Osteocyte (in vitro differentiated cells): Measurements from ENCODE around the gene SRGAP1. TPM values are rescaled to one million over a fixed set of nuclear protein-coding genes. Genes with fewer than 3 reads are reported as not detected.

ENCODE experiments used
- DNase-seq: peaks from one replicate; pipeline ENCODE4 v3.0.0; 2021; ENCODE audit warnings: mixed read lengths; ENCODE audit not compliant: unreplicated experiment; ENCODE audit errors: extremely low spot score
- H3K27ac Mint-ChIP-seq: one replicate; pipeline ENCODE4 v1.8.0; 2021; ENCODE audit warnings: mild to moderate bottlenecking, mixed read lengths; ENCODE audit not compliant: unreplicated experiment
- H3K27me3 Mint-ChIP-seq: one replicate; pipeline ENCODE4 v1.8.0; 2021; ENCODE audit warnings: mixed read lengths; ENCODE audit not compliant: unreplicated experiment
- H3K36me3 Mint-ChIP-seq: one replicate; pipeline ENCODE4 v1.8.0; 2021; ENCODE audit warnings: mixed read lengths; ENCODE audit not compliant: unreplicated experiment
- H3K4me1 Mint-ChIP-seq: one replicate; pipeline ENCODE4 v1.8.0; 2021; ENCODE audit warnings: mixed read lengths; ENCODE audit not compliant: unreplicated experiment
- H3K4me3 Mint-ChIP-seq: one replicate; pipeline ENCODE4 v1.8.0; 2021; ENCODE audit warnings: mild to moderate bottlenecking, moderate library complexity, mixed read lengths; ENCODE audit not compliant: unreplicated experiment
- H3K9me3 Mint-ChIP-seq: one replicate; pipeline ENCODE4 v1.8.0; 2021; ENCODE audit warnings: mixed read lengths; ENCODE audit not compliant: unreplicated experiment
- CTCF ChIP-seq: fragments of 200-600 bp; sonication (generic); IDR thresholded peaks from 2 replicates; pipeline ENCODE4 v1.5.0; 2021; ENCODE audit warnings: antibody characterized with exemption, mild to moderate bottlenecking, moderate library complexity
- total RNA-seq: library from RNA; stranded (reverse); gene quantifications from 2 replicates; pipeline ENCODE4 v1.2.1, GENCODE V29; 2021

Gene SRGAP1
- total RNA-seq, 1 donor from 2014 or later, result 11.0 TPM

GRCh38 chr12:63906876-63907275 lies 62.4 kb downstream of the SRGAP1 start:
- no peak for TF ChIP-seq CTCF
- Mint-ChIP-seq H3K27ac (no peak overlapping the region), H3K4me3 (no peak overlapping the region), H3K27me3 (no peaks in the 10 kb centered on the region), H3K9me3 (peaks cover 7% of the 10 kb centered on the region), H3K4me1 (peaks cover 19% of the 10 kb centered on the region), H3K36me3 (peaks cover 4% of the 10 kb centered on the region)
- no peak for DNase-seq

DNA sequence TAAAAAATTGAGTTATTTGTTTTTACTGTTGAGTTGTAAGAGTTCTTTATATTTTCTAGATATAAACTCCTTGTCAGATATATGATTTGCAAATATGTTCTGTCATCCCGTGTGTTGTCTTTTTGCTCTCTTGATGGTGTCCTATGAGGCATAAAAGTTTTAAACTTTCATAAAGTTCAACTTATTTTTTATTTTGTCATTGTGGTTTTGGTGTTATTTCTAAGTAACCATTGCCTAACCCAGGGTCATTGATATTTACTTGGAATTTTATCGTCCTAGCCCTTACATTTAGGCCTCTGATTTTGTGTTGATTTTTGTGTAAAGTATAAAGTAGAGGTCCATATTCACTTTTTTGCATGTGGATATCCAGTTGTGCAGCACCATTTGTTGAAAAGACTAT lies 63.1 kb downstream of the SRGAP1 start:
- TF ChIP-seq CTCF, result no peak

GRCh38 chr12:63909746-63910145 lies 65.2 kb downstream of the SRGAP1 start:
- Mint-ChIP-seq H3K4me3 (no peak overlapping the region), H3K27ac (no peak overlapping the region), H3K36me3 (peaks cover 4% of the 10 kb centered on the region), H3K27me3 (no peaks in the 10 kb centered on the region), H3K4me1 (peaks cover 19% of the 10 kb centered on the region), H3K9me3 (peaks cover 7% of the 10 kb centered on the region)
- TF ChIP-seq CTCF, result no peak
- no peak for DNase-seq

More for the DNA sequence above, 63.1 kb downstream of the SRGAP1 start:
- no peak for DNase-seq
- Mint-ChIP-seq H3K4me3 (no peak overlapping the region), H3K9me3 (peaks cover 7% of the 10 kb centered on the region), H3K36me3 (peaks cover 4% of the 10 kb centered on the region), H3K27me3 (no peaks in the 10 kb centered on the region), H3K27ac (no peak overlapping the region), H3K4me1 (peaks cover 19% of the 10 kb centered on the region)

DNA sequence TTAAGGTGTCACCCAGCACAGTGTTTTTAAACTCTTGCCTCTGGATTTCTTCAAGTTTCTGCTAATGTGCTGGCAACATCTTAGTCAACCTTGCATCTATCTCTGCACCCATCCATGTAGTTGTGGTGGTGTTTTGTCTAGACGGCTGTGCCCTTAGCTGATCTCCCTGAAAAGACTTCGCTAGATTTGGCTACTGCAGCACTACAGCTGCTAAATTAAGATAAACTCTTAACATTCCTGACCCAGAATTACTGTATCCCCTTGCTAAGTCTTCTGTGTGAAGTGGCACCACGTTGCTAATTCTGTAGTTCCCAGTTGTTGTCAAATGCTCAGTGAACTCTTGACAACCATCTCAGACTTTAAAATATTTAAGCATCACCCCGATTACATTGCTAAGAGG lies 66.8 kb downstream of the SRGAP1 start:
- no peak for DNase-seq
- no peaks in the 10 kb centered on the region for H3K36me3 Mint-ChIP-seq
- H3K4me3 Mint-ChIP-seq, result no peak overlapping the region
- no peak overlapping the region for H3K27ac Mint-ChIP-seq
- no peaks in the 10 kb centered on the region for H3K27me3 Mint-ChIP-seq
- no peak for TF ChIP-seq CTCF
- peaks cover 30% of the 10 kb centered on the region for H3K4me1 Mint-ChIP-seq
- H3K9me3 Mint-ChIP-seq, result no peaks in the 10 kb centered on the region

DNA sequence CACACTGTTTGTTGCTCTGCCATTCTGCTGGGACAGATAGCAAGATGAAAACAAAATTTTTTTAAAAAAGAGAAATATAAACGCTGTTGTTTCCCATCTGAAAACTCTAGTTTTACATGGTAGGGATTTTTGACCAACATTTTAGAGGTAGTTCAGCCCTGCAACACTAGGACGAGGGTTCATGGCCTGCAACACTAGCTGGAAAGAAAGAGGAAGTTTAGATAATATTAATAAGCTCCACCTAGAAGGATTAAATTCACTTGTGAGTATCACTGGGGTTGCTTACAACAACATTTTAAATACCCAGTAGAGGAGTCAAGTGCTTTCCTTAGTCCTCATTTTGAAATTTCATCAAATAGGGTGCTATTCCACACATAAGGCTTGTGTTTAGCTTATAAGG lies 68.2 kb downstream of the SRGAP1 start:
- Mint-ChIP-seq H3K27me3 (no peaks in the 10 kb centered on the region), H3K4me3 (no peak overlapping the region), H3K36me3 (no peaks in the 10 kb centered on the region), H3K4me1 (peaks cover 42% of the 10 kb centered on the region), H3K27ac (no peak overlapping the region), H3K9me3 (no peaks in the 10 kb centered on the region)
- no peak for DNase-seq
- TF ChIP-seq CTCF, result no peak
